22Rv1 (cell line): ENCODE measurements around the gene MS4A4E.

Source experiments
- ZFX ChIP-seq: fragments of 450-650 bp; IDR thresholded peaks from 2 replicates; pipeline ENCODE4 v1.6.1; 2017; ENCODE audit warnings: antibody characterized with exemption, borderline replicate concordance
- TF ChIP-seq, protein P1 (sequence below): fragments of 450-650 bp; IDR thresholded peaks from 2 replicates; pipeline ENCODE4 v1.5.1; 2017; ENCODE audit warnings: mild to moderate bottlenecking

DNA sequence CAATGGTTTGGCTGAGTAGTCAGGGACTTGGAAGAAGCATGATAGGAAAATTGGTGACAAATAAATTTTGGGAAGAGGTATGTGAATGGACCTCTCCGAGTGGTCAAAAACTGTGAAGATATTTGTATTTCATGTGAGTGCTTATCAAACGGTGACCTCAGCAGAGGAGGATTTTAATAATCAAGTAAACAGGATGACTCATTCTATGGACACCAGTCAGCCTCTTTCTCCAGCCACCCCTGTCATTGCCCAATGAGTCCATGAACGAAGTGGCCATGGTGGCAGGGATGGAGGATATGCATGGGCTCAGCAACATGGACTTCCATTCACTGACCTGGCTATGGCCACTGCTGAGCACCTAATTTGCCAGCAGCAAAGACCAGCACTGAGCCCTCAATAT, 21.2 kb downstream of the MS4A4E start:
- TF ChIP-seq, protein P1, sequence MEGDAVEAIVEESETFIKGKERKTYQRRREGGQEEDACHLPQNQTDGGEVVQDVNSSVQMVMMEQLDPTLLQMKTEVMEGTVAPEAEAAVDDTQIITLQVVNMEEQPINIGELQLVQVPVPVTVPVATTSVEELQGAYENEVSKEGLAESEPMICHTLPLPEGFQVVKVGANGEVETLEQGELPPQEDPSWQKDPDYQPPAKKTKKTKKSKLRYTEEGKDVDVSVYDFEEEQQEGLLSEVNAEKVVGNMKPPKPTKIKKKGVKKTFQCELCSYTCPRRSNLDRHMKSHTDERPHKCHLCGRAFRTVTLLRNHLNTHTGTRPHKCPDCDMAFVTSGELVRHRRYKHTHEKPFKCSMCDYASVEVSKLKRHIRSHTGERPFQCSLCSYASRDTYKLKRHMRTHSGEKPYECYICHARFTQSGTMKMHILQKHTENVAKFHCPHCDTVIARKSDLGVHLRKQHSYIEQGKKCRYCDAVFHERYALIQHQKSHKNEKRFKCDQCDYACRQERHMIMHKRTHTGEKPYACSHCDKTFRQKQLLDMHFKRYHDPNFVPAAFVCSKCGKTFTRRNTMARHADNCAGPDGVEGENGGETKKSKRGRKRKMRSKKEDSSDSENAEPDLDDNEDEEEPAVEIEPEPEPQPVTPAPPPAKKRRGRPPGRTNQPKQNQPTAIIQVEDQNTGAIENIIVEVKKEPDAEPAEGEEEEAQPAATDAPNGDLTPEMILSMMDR, result no peak
- TF ChIP-seq ZFX, result no peak
